ENCODE measurements around the gene LRRN4CL. TPM values are rescaled to one million over a fixed set of nuclear protein-coding genes. Genes with fewer than 3 reads are reported as not detected.

Gene LRRN4CL
- total and polyA plus RNA-seq, 8 donors: 1.6 to 20.0 (median 5.8) TPM

Small RNAs within 50 kb of the gene (small RNA-seq; reads per million reads assigned to genes)
- 0 reads per million in 4 donors for gene SNORA57

Other genes with a start within 250 kb of the LRRN4CL start
- gene AHNAK, start 142.7 kb downstream of the LRRN4CL start, total RNA-seq: 100 to 1,000 TPM; 550 to 693 (median 622) TPM
- 10 to 100 TPM; 37.4 to 76.8 (median 60.3) TPM for gene AHNAK, start 142.7 kb downstream of the LRRN4CL start, polyA plus RNA-seq
- gene EEF1G, start 115.6 kb downstream of the LRRN4CL start, total RNA-seq: 1,000 to 10,000 TPM in 1 of 5 donors, 100 to 1,000 TPM in 4; 671 to 1,412 (median 779) TPM
- gene EEF1G, start 115.6 kb downstream of the LRRN4CL start, polyA plus RNA-seq: 1,000 to 10,000 TPM; 1,415 to 1,760 (median 1,525) TPM
- gene TUT1, start 98.0 kb downstream of the LRRN4CL start, total RNA-seq: 10 to 100 TPM in 3 of 5 donors, 1 to 10 TPM in 2; 6.1 to 36.2 (median 12.3) TPM
- gene TUT1, start 98.0 kb downstream of the LRRN4CL start, polyA plus RNA-seq: 10 to 100 TPM; 13.3 to 18.9 (median 16.3) TPM
- gene MTA2, start 87.7 kb downstream of the LRRN4CL start, total RNA-seq: 100 to 1,000 TPM in 1 of 5 donors, 10 to 100 TPM in 4; 53.9 to 110 (median 85.3) TPM
- gene MTA2, start 87.7 kb downstream of the LRRN4CL start, polyA plus RNA-seq: 10 to 100 TPM; 32.8 to 44.6 (median 34.7) TPM
- 100 to 1,000 TPM in 1 of 5 donors, 10 to 100 TPM in 4; 24.4 to 112 (median 51.8) TPM for gene EML3, start 76.8 kb downstream of the LRRN4CL start, total RNA-seq
- gene EML3, start 76.8 kb downstream of the LRRN4CL start, polyA plus RNA-seq: 10 to 100 TPM; 68.1 to 71.3 (median 69.2) TPM
- gene ROM1, start 76.3 kb downstream of the LRRN4CL start, total RNA-seq: 1 to 10 TPM in 3 of 5 donors, under 1 TPM in 1, not detected in 1; 0.29 to 5.8 (median 2.8) TPM
- gene ROM1, start 76.3 kb downstream of the LRRN4CL start, polyA plus RNA-seq: 10 to 100 TPM in 1 of 3 donors, 1 to 10 TPM in 2; 4.6 to 13.0 (median 5.1) TPM
- gene B3GAT3, start 67.5 kb downstream of the LRRN4CL start, total RNA-seq: 10 to 100 TPM in 4 of 5 donors, 1 to 10 TPM in 1; 5.2 to 50.8 (median 13.8) TPM
- gene B3GAT3, start 67.5 kb downstream of the LRRN4CL start, polyA plus RNA-seq: 10 to 100 TPM; 18.5 to 38.8 (median 27.6) TPM
- gene GANAB, start 42.9 kb downstream of the LRRN4CL start, total RNA-seq: 100 to 1,000 TPM in 2 of 5 donors, 10 to 100 TPM in 3; 66.0 to 155 (median 95.5) TPM
- gene GANAB, start 42.9 kb downstream of the LRRN4CL start, polyA plus RNA-seq: 10 to 100 TPM; 21.4 to 70.7 (median 66.2) TPM
- gene INTS5, start 36.2 kb downstream of the LRRN4CL start, total RNA-seq: 10 to 100 TPM in 4 of 5 donors, 1 to 10 TPM in 1; 5.8 to 16.7 (median 15.1) TPM
- 1 to 10 TPM; 5.9 to 7.2 (median 7.2) TPM for gene INTS5, start 36.2 kb downstream of the LRRN4CL start, polyA plus RNA-seq
- gene C11orf98, start 24.3 kb downstream of the LRRN4CL start, total RNA-seq: 10 to 100 TPM in 4 of 5 donors, 1 to 10 TPM in 1; 5.8 to 58.2 (median 27.2) TPM
- 100 to 1,000 TPM; 112 to 179 (median 139) TPM for gene C11orf98, start 24.3 kb downstream of the LRRN4CL start, polyA plus RNA-seq
- gene CSKMT, start 24.2 kb downstream of the LRRN4CL start, total RNA-seq: 1 to 10 TPM in 4 of 5 donors, not detected in 1; 3.5 to 7.6 (median 4.9) TPM
- 10 to 100 TPM in 2 of 3 donors, 1 to 10 TPM in 1; 8.7 to 25.5 (median 19.9) TPM for gene CSKMT, start 24.2 kb downstream of the LRRN4CL start, polyA plus RNA-seq
- gene UQCC3, start 17.9 kb downstream of the LRRN4CL start, total RNA-seq: 10 to 100 TPM in 2 of 5 donors, 1 to 10 TPM in 3; 4.2 to 49.8 (median 8.1) TPM
- gene UQCC3, start 17.9 kb downstream of the LRRN4CL start, polyA plus RNA-seq: 10 to 100 TPM; 16.2 to 30.3 (median 20.9) TPM
- gene LBHD1, start 17.3 kb downstream of the LRRN4CL start, total RNA-seq: 10 to 100 TPM in 3 of 5 donors, 1 to 10 TPM in 1, under 1 TPM in 1; 0.45 to 56.6 (median 10.3) TPM
- gene LBHD1, start 17.3 kb downstream of the LRRN4CL start, polyA plus RNA-seq: 1 to 10 TPM; 4.9 to 6.8 (median 5.5) TPM
- 100 to 1,000 TPM in 3 of 5 donors, 10 to 100 TPM in 2; 78.6 to 236 (median 151) TPM for gene UBXN1, start 10.5 kb downstream of the LRRN4CL start, total RNA-seq
- gene UBXN1, start 10.5 kb downstream of the LRRN4CL start, polyA plus RNA-seq: 100 to 1,000 TPM; 113 to 236 (median 194) TPM
- 100 to 1,000 TPM in 3 of 5 donors, 10 to 100 TPM in 2; 29.9 to 144 (median 110) TPM for gene BSCL2, start 17.9 kb upstream of the LRRN4CL start, total RNA-seq
- 10 to 100 TPM; 63.4 to 95.9 (median 92.6) TPM for gene BSCL2, start 17.9 kb upstream of the LRRN4CL start, polyA plus RNA-seq
- not detected for gene GNG3, start 18.1 kb upstream of the LRRN4CL start, total RNA-seq
- under 1 TPM in 1 of 3 donors, not detected in 2; 0.75 TPM for gene GNG3, start 18.1 kb upstream of the LRRN4CL start, polyA plus RNA-seq
- 10 to 100 TPM; 10.3 to 73.5 (median 36.0) TPM for gene HNRNPUL2, start 37.9 kb upstream of the LRRN4CL start, total RNA-seq
- gene HNRNPUL2, start 37.9 kb upstream of the LRRN4CL start, polyA plus RNA-seq: 10 to 100 TPM; 25.1 to 28.6 (median 27.3) TPM
- 10 to 100 TPM in 1 of 5 donors, 1 to 10 TPM in 3, under 1 TPM in 1; 0.89 to 26.6 (median 8.2) TPM for gene TTC9C, start 39.0 kb upstream of the LRRN4CL start, total RNA-seq
- 10 to 100 TPM; 16.6 to 33.6 (median 26.0) TPM for gene TTC9C, start 39.0 kb upstream of the LRRN4CL start, polyA plus RNA-seq
- 10 to 100 TPM in 2 of 5 donors, 1 to 10 TPM in 2, not detected in 1; 4.2 to 16.5 (median 9.5) TPM for gene ZBTB3, start 64.6 kb upstream of the LRRN4CL start, total RNA-seq
- gene ZBTB3, start 64.6 kb upstream of the LRRN4CL start, polyA plus RNA-seq: 1 to 10 TPM; 3.3 to 6.9 (median 3.4) TPM
- gene POLR2G, start 72.0 kb upstream of the LRRN4CL start, total RNA-seq: 10 to 100 TPM in 4 of 5 donors, 1 to 10 TPM in 1; 3.8 to 95.5 (median 23.9) TPM
- 100 to 1,000 TPM in 1 of 3 donors, 10 to 100 TPM in 2; 85.8 to 119 (median 88.7) TPM for gene POLR2G, start 72.0 kb upstream of the LRRN4CL start, polyA plus RNA-seq
- gene TAF6L, start 81.9 kb upstream of the LRRN4CL start, total RNA-seq: 10 to 100 TPM in 4 of 5 donors, 1 to 10 TPM in 1; 4.6 to 35.0 (median 11.0) TPM
- gene TAF6L, start 81.9 kb upstream of the LRRN4CL start, polyA plus RNA-seq: 10 to 100 TPM in 2 of 3 donors, 1 to 10 TPM in 1; 7.5 to 19.7 (median 19.3) TPM
- gene TMEM179B, start 97.9 kb upstream of the LRRN4CL start, total RNA-seq: 100 to 1,000 TPM in 1 of 5 donors, 10 to 100 TPM in 3, not detected in 1; 26.1 to 135 (median 85.5) TPM
- gene TMEM179B, start 97.9 kb upstream of the LRRN4CL start, polyA plus RNA-seq: 10 to 100 TPM; 28.3 to 68.6 (median 32.1) TPM
- 10 to 100 TPM in 2 of 5 donors, 1 to 10 TPM in 1, under 1 TPM in 1, not detected in 1; 0.89 to 14.9 (median 10.7) TPM for gene TMEM223, start 102.5 kb upstream of the LRRN4CL start, total RNA-seq
- 10 to 100 TPM; 10.2 to 28.2 (median 17.7) TPM for gene TMEM223, start 102.5 kb upstream of the LRRN4CL start, polyA plus RNA-seq
- 10 to 100 TPM; 30.7 to 83.5 (median 56.5) TPM for gene NXF1, start 115.9 kb upstream of the LRRN4CL start, total RNA-seq
- gene NXF1, start 115.9 kb upstream of the LRRN4CL start, polyA plus RNA-seq: 100 to 1,000 TPM in 1 of 3 donors, 10 to 100 TPM in 2; 23.5 to 138 (median 49.6) TPM
- 10 to 100 TPM in 4 of 5 donors, 1 to 10 TPM in 1; 8.2 to 48.1 (median 24.2) TPM for gene STX5, start 142.5 kb upstream of the LRRN4CL start, total RNA-seq
- gene STX5, start 142.5 kb upstream of the LRRN4CL start, polyA plus RNA-seq: 10 to 100 TPM; 21.7 to 44.6 (median 29.3) TPM
- not detected for gene TEX54, start 143.3 kb upstream of the LRRN4CL start, total RNA-seq
- gene TEX54, start 143.3 kb upstream of the LRRN4CL start, polyA plus RNA-seq: not detected
- gene WDR74, start 150.1 kb upstream of the LRRN4CL start, total RNA-seq: 10 to 100 TPM; 27.7 to 57.6 (median 41.2) TPM
- gene WDR74, start 150.1 kb upstream of the LRRN4CL start, polyA plus RNA-seq: 10 to 100 TPM; 47.2 to 67.9 (median 48.8) TPM
- 100 to 1,000 TPM in 4 of 5 donors, 10 to 100 TPM in 1; 70.7 to 255 (median 141) TPM for gene SLC3A2, start 191.4 kb upstream of the LRRN4CL start, total RNA-seq
- 100 to 1,000 TPM in 1 of 3 donors, 10 to 100 TPM in 2; 36.0 to 176 (median 51.6) TPM for gene SLC3A2, start 191.4 kb upstream of the LRRN4CL start, polyA plus RNA-seq
- 10 to 100 TPM in 1 of 5 donors, 1 to 10 TPM in 2, under 1 TPM in 1, not detected in 1; 0.73 to 19.4 (median 6.6) TPM for gene CHRM1, start 231.8 kb upstream of the LRRN4CL start, total RNA-seq
- under 1 TPM in 2 of 3 donors, not detected in 1; 0.12 to 0.48 TPM for gene CHRM1, start 231.8 kb upstream of the LRRN4CL start, polyA plus RNA-seq